Gastroesophageal sphincter (tissue), 3 donors: ENCODE results near the gene MAP2K6.

Source experiments
- CTCF ChIP-seq, 4 experiments: fragments of 200-600 bp in 2 of 4; fragments of 450-650 bp in 2 of 4; sonication (generic) in 1 of 4; IDR thresholded peaks; one replicate each; pipeline ENCODE4 v1.5.1; 2017 to 2019; ENCODE audit warnings: antibody characterized with exemption in 4 of 4, mild to moderate bottlenecking in 2 of 4, moderate library complexity in 2 of 4
- EP300 ChIP-seq: sonication (generic); formaldehyde crosslinking; IDR thresholded peaks from one replicate; pipeline ENCODE4 v1.6.1; 2017; ENCODE audit warnings: antibody characterized with exemption, mild to moderate bottlenecking
- POLR2A ChIP-seq, 2 donors: fragments of 450-650 bp; IDR thresholded peaks; one replicate each; pipeline ENCODE4 v1.6.1; 2017; ENCODE audit warnings: antibody characterized with exemption in 2 of 2, mild to moderate bottlenecking in 2 of 2, moderate library complexity in 1 of 2

- TF ChIP-seq EP300 (no peak), CTCF (IDR thresholded peaks at IDR 0.05) (no peak), POLR2A (IDR thresholded peaks at IDR 0.05) (no peak)
Observed at GRCh38 chr17:69588316-69588715, 173.8 kb downstream of the MAP2K6 start.
